ENCODE data around the gene C3orf20.

DNA sequence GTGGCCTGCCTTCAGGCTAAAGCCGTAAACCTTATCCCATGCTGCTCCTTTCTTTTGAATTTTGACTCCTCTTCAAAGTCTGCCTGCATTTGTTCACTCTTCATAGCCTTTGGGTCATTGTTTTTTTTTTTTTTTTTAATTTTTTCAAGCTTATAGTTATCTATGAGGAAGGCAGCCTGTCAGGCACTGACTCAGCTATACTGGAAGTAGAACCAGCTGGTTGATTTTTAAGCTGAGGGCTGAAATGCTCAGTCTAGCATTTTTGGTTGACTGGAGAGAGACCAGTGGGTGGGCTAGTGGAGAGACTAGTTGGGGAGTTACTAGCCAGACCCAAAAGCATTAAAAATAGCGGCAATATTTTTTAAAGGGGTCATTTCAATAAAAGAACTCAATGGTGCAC lies 44.1 kb downstream of the C3orf20 start:
- TF ChIP-seq, protein P1, sequence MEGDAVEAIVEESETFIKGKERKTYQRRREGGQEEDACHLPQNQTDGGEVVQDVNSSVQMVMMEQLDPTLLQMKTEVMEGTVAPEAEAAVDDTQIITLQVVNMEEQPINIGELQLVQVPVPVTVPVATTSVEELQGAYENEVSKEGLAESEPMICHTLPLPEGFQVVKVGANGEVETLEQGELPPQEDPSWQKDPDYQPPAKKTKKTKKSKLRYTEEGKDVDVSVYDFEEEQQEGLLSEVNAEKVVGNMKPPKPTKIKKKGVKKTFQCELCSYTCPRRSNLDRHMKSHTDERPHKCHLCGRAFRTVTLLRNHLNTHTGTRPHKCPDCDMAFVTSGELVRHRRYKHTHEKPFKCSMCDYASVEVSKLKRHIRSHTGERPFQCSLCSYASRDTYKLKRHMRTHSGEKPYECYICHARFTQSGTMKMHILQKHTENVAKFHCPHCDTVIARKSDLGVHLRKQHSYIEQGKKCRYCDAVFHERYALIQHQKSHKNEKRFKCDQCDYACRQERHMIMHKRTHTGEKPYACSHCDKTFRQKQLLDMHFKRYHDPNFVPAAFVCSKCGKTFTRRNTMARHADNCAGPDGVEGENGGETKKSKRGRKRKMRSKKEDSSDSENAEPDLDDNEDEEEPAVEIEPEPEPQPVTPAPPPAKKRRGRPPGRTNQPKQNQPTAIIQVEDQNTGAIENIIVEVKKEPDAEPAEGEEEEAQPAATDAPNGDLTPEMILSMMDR (IDR thresholded peaks at IDR 0.05; ENCODE audit: low read depth, low read length) = no peak
- no peak for TF ChIP-seq POLR2A (IDR thresholded peaks at IDR 0.05; ENCODE audit: extremely low read depth, insufficient read length)
- TF ChIP-seq, protein P2, sequence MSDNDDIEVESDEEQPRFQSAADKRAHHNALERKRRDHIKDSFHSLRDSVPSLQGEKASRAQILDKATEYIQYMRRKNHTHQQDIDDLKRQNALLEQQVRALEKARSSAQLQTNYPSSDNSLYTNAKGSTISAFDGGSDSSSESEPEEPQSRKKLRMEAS (IDR thresholded peaks at IDR 0.05; ENCODE audit: low read depth, low read length) = no peak
- no peak for TF ChIP-seq MYC (IDR thresholded peaks at IDR 0.05; ENCODE audit: low read depth, low read length)
